ENCODE results near the gene STKLD1. TPM values are rescaled to one million over a fixed set of nuclear protein-coding genes. Genes with fewer than 3 reads are reported as not detected.

STKLD1 gene
- total and polyA plus RNA-seq, 3 donors from 2014 or later, result 8.4 to 33.1 (median 20.9) TPM

- WGBS, 2 donors, result 68 to 83% methylated on average over 4 of the region's 4 CpGs
- TF ChIP-seq, protein P1, sequence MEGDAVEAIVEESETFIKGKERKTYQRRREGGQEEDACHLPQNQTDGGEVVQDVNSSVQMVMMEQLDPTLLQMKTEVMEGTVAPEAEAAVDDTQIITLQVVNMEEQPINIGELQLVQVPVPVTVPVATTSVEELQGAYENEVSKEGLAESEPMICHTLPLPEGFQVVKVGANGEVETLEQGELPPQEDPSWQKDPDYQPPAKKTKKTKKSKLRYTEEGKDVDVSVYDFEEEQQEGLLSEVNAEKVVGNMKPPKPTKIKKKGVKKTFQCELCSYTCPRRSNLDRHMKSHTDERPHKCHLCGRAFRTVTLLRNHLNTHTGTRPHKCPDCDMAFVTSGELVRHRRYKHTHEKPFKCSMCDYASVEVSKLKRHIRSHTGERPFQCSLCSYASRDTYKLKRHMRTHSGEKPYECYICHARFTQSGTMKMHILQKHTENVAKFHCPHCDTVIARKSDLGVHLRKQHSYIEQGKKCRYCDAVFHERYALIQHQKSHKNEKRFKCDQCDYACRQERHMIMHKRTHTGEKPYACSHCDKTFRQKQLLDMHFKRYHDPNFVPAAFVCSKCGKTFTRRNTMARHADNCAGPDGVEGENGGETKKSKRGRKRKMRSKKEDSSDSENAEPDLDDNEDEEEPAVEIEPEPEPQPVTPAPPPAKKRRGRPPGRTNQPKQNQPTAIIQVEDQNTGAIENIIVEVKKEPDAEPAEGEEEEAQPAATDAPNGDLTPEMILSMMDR (IDR thresholded peaks at IDR 0.05), result no peak
- no peak for TF ChIP-seq POLR2A (IDR thresholded peaks at IDR 0.05)
- Histone ChIP-seq H3K27me3 (no peaks in the 10 kb centered on the region), H3K36me3 (ENCODE audit: low read depth, missing control alignments) (no peaks in the 10 kb centered on the region), H3K4me3 (no peak overlapping the region), H3K9me3 (no peaks in the 10 kb centered on the region), H3K27ac (no peak overlapping the region), H3K4me1 (peaks cover 4% of the 10 kb centered on the region)
- no peak for DNase-seq
- intact Hi-C loops (cut with DNase I; ENCODE audit: low total_unique reads), result no loop called here
These were observed 4.6 kb downstream of the STKLD1 start for GRCh38 chr9:133380734-133381133.

GRCh38 chr9:133382507-133383141, 6.5 kb downstream of the STKLD1 start:
- intact Hi-C loops (cut with DNase I; ENCODE audit: low total_unique reads), result no loop called here
- Histone ChIP-seq H3K27me3 (no peaks in the 10 kb centered on the region), H3K4me3 (no peak overlapping the region), H3K27ac (no peak overlapping the region), H3K36me3 (ENCODE audit: low read depth, missing control alignments) (no peaks in the 10 kb centered on the region), H3K9me3 (no peaks in the 10 kb centered on the region), H3K4me1 (no peaks in the 10 kb centered on the region)
- WGBS, 2 donors, result 93 to 97% methylated on average over 4 of the region's 4 CpGs
- no peak for TF ChIP-seq POLR2A (IDR thresholded peaks at IDR 0.05)
- TF ChIP-seq, protein P1 (IDR thresholded peaks at IDR 0.05), result no peak
- DNase-seq, result no peak

DNA sequence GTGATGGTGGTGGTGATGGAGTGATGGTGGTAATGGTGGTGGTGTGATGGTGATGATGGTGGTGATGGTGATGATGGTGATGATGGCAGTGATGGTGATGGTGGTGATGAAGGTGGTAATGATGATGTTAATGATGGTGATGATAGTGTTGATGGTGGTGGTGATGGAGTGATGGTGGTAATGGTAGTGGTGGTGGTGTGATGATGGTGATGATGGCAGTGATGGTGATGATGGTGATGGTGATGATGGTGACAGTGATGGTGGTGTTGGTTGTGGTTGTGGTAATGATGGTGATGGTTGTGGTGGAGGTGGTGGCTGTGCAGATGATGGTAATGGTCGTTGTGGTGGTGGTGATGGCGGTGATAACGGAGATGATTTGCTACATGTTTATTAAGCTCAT, 7.3 kb downstream of the STKLD1 start:
- intact Hi-C loops (cut with DNase I; ENCODE audit: low total_unique reads), result no loop called here
- no peaks in the 10 kb centered on the region for H3K36me3 ChIP-seq (ENCODE audit: low read depth, missing control alignments)
- DNase-seq, result no peak
- no peaks in the 10 kb centered on the region for H3K4me1 ChIP-seq
- no peak overlapping the region for H3K4me3 ChIP-seq
- no peaks in the 10 kb centered on the region for H3K27me3 ChIP-seq
- no peak overlapping the region for H3K27ac ChIP-seq
- no peaks in the 10 kb centered on the region for H3K9me3 ChIP-seq
- TF ChIP-seq, protein P1 (IDR thresholded peaks at IDR 0.05), result no peak
- TF ChIP-seq POLR2A (IDR thresholded peaks at IDR 0.05), result no peak
- 94 to 95% methylated on average over 3 of the region's 3 CpGs for WGBS, 2 donors

DNA sequence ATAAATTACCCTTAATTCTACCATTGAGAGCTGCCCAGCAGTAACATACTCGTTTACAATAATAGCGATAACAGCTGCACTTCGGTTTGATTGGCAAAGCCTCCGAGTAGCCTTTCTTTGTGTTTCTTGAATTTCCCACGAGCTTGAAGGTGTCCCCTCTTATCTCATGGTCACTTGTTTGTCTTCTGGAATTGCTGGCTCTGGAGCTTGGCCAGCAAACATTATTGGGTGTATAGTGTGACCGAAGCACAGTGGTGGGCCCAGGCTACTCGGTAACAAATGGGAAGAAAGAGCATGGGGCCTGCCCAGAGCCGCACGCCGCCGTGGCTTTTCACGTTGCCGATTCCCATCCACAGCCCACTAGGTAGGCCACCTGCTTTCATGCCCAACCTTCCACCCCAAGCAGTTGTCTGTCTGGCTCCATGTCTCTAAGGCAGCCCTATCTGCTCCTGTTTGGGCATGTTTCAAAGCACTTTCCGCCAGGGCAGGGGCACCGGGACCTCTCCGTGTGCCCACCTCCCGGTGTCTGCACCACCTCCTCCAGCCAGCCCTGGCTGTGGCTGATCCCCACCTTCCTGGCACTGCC, 8.7 kb downstream of the STKLD1 start:
- intact Hi-C loops (cut with DNase I; ENCODE audit: low total_unique reads), result no loop called here
- no peaks in the 10 kb centered on the region for H3K9me3 ChIP-seq
- WGBS, 2 donors, result 92% methylated on average over 14 to 17 of the region's 17 CpGs
- H3K4me1 ChIP-seq, result no peaks in the 10 kb centered on the region
- no peak overlapping the region for H3K4me3 ChIP-seq
- no peak overlapping the region for H3K27ac ChIP-seq
- H3K36me3 ChIP-seq (ENCODE audit: low read depth, missing control alignments), result no peaks in the 10 kb centered on the region
- H3K27me3 ChIP-seq, result no peaks in the 10 kb centered on the region
- no peak for DNase-seq
- no peak for TF ChIP-seq POLR2A (IDR thresholded peaks at IDR 0.05)
- TF ChIP-seq, protein P1 (IDR thresholded peaks at IDR 0.05), result no peak

DNA sequence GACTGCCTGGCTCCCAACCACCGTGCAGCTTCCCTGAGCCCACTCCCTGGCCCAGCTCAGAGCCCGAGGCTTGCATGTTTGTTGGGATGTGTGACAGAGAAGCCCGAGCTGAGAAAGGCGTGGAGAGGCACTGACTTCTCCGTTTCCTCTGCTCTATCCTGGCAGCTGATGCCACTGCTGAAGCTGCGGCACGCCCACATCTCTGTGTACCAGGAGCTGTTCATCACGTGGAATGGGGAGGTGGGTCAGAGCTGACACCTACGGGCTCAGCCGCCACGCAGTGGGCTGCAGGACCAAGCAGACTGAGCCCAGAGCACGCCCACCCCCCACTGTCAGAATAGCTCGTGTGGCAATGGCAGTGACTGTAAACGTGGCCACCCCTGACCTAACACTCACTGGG, 9.3 kb downstream of the STKLD1 start:
- intact Hi-C loops (cut with DNase I; ENCODE audit: low total_unique reads), result no loop called here
- DNase-seq, result no peak
- no peaks in the 10 kb centered on the region for H3K36me3 ChIP-seq (ENCODE audit: low read depth, missing control alignments)
- H3K27ac ChIP-seq, result no peak overlapping the region
- H3K9me3 ChIP-seq, result no peaks in the 10 kb centered on the region
- no peaks in the 10 kb centered on the region for H3K4me1 ChIP-seq
- H3K4me3 ChIP-seq, result no peak overlapping the region
- 86 to 89% methylated on average over 9 to 14 of the region's 14 CpGs for WGBS, 2 donors
- no peaks in the 10 kb centered on the region for H3K27me3 ChIP-seq
- no peak for TF ChIP-seq POLR2A (IDR thresholded peaks at IDR 0.05)
- TF ChIP-seq, protein P1 (IDR thresholded peaks at IDR 0.05), result no peak
